GM19397 (cell line): ENCODE measurements around the gene AFG1L.
"Not testable (repeated sequence)": the region's sequence is repeated elsewhere in the genome, so short reads cannot be mapped to it uniquely, and the experiment has no call there.

Experiments
- ATAC-seq: cut with Tn5 transposase; IDR thresholded peaks from one replicate; pipeline ENCODE4 v1.9.1; 2021; ENCODE audit warnings: mild to moderate bottlenecking, moderate library complexity; ENCODE audit not compliant: unreplicated experiment

The AFG1L gene

GRCh38 chr6:108407904-108408827 lies 113.3 kb downstream of the AFG1L start:
- no peak for ATAC-seq

- no peak for ATAC-seq
Measured at GRCh38 chr6:108408861-108409260, 114.0 kb downstream of the AFG1L start.

- not testable (repeated sequence) for ATAC-seq
Measured at GRCh38 chr6:108416047-108416833, 121.4 kb downstream of the AFG1L start.

GRCh38 chr6:108417027-108417426 lies 122.2 kb downstream of the AFG1L start:
- ATAC-seq: no peak

- ATAC-seq: no peak
Measured at GRCh38 chr6:108419474-108419873, 124.6 kb downstream of the AFG1L start.

GRCh38 chr6:108419934-108420609 lies 125.2 kb downstream of the AFG1L start:
- ATAC-seq: no peak

GRCh38 chr6:108421366-108421765 lies 126.5 kb downstream of the AFG1L start:
- ATAC-seq: no peak

- no peak for ATAC-seq
Measured at GRCh38 chr6:108423982-108424705, 129.3 kb downstream of the AFG1L start.

- ATAC-seq: no peak
Measured at GRCh38 chr6:108425428-108425827, 130.6 kb downstream of the AFG1L start.

- ATAC-seq: no peak
Measured at GRCh38 chr6:108432143-108432542, 137.3 kb downstream of the AFG1L start.

- no peak for ATAC-seq
Measured at GRCh38 chr6:108432792-108433191, 137.9 kb downstream of the AFG1L start.

GRCh38 chr6:108434222-108434621 lies 139.4 kb downstream of the AFG1L start:
- ATAC-seq: no peak

GRCh38 chr6:108435391-108435790 lies 140.5 kb downstream of the AFG1L start:
- no peak for ATAC-seq

- ATAC-seq: no peak
Measured at GRCh38 chr6:108436771-108437170, 141.9 kb downstream of the AFG1L start.

GRCh38 chr6:108437821-108438220 lies 143.0 kb downstream of the AFG1L start:
- no peak for ATAC-seq

GRCh38 chr6:108438918-108439317 lies 144.1 kb downstream of the AFG1L start:
- no peak for ATAC-seq

- no peak for ATAC-seq
Measured at GRCh38 chr6:108441141-108441540, 146.3 kb downstream of the AFG1L start.

GRCh38 chr6:108442770-108443520 lies 148.1 kb downstream of the AFG1L start:
- no peak for ATAC-seq

- no peak for ATAC-seq
Measured at GRCh38 chr6:108446629-108447150, 151.8 kb downstream of the AFG1L start.

GRCh38 chr6:108448481-108448880 lies 153.6 kb downstream of the AFG1L start:
- ATAC-seq: no peak
